B cell (primary cell): ENCODE results near the gene ZNF148. TPM values are rescaled to one million over a fixed set of nuclear protein-coding genes. Genes with fewer than 3 reads are reported as not detected.

ENCODE experiments used
- ATAC-seq: fragments of 200-7000 bp; cut with Tn5 transposase; one replicate; pipeline ENCODE4 v1.10.0; 2021; ENCODE audit warnings: low read depth, mild to moderate bottlenecking, moderate number of reproducible peaks, moderate library complexity
- CTCF ChIA-PET: fragments of 350-600 bp; sonication (Branson Sonifier 250); formaldehyde crosslinking; loops from one replicate; lab custom pipeline; 2021; ENCODE audit warnings: antibody characterized with exemption, inconsistent platforms; lab: Charles Lee
- POLR2A ChIA-PET: fragments of 350-600 bp; sonication (Branson Sonifier 250); formaldehyde crosslinking; loops from one replicate; lab custom pipeline; 2021; ENCODE audit warnings: antibody characterized with exemption; lab: Charles Lee
- DNase-seq: peaks from one replicate; pipeline ENCODE4 v3.0.0; 2013
- H2AFZ ChIP-seq: 2 replicates; pipeline ENCODE4 v1.6.1; 2012; ENCODE audit warnings: mild to moderate bottlenecking, low read depth, low read length; ENCODE audit not compliant: insufficient read depth, poor library complexity, severe bottlenecking
- H3K27ac ChIP-seq, 2 donors: 1 replicate in 1 of 2; 2 replicates in 1 of 2; pipeline ENCODE4 v1.5.1; 2012 to 2013; ENCODE audit warnings: low read length in 2 of 2, mild to moderate bottlenecking in 2 of 2, moderate library complexity in 1 of 2
- H3K27me3 ChIP-seq, 4 experiments: fragments of 200-600 bp in 1 of 4; sonication (generic) in 1 of 4; replicated peaks in 1 of 4; 1 replicate in 2 of 4; 2 replicates in 2 of 4; pipeline versions ENCODE4 v1.6.1 to v1.7.0; 2013 to 2016; ENCODE audit warnings: low read length in 3 of 4, mild to moderate bottlenecking in 2 of 4, mixed read lengths in 1 of 4, moderate library complexity in 1 of 4; ENCODE audit not compliant: insufficient read depth in 4 of 4, control insufficient read depth in 3 of 4; ENCODE audit errors: control extremely low read depth in 1 of 4
- H3K36me3 ChIP-seq, 2 experiments: replicated peaks in 1 of 2; 1 replicate in 1 of 2; 2 replicates in 1 of 2; pipeline versions ENCODE4 v1.6.1 to v1.7.1; 2013; ENCODE audit warnings: low read length in 1 of 2; ENCODE audit not compliant: insufficient read depth in 2 of 2, control insufficient read depth in 1 of 2; ENCODE audit errors: control extremely low read depth in 1 of 2, extremely low read depth in 1 of 2
- H3K4me1 ChIP-seq, 2 donors: fragments of 200-600 bp in 1 of 2; sonication (generic) in 1 of 2; 1 replicate in 1 of 2; 2 replicates in 1 of 2; pipeline versions ENCODE4 v1.5.1 to v1.6.1; 2013 to 2017; ENCODE audit warnings: low read length in 2 of 2; ENCODE audit not compliant: control insufficient read depth in 2 of 2, insufficient read depth in 2 of 2
- H3K4me2 ChIP-seq: replicated peaks from 2 replicates; pipeline ENCODE3; 2012; ENCODE audit warnings: mild to moderate bottlenecking, low read depth, low read length; ENCODE audit not compliant: poor library complexity, severe bottlenecking
- H3K4me3 ChIP-seq, 5 experiments: fragments of 200-600 bp in 1 of 5; sonication (generic) in 1 of 5; 1 replicate in 3 of 5; 2 replicates in 2 of 5; pipeline versions ENCODE4 v1.5.1 to v1.7.0; 2011 to 2016; ENCODE audit warnings: low read length in 4 of 5, mild to moderate bottlenecking in 4 of 5, low read depth in 2 of 5, control low read depth in 1 of 5, moderate library complexity in 1 of 5; ENCODE audit not compliant: insufficient read depth in 1 of 5; ENCODE audit errors: control extremely low read depth in 1 of 5, extremely low read depth in 1 of 5
- H3K79me2 ChIP-seq: fragments of 200-600 bp; sonication (generic); one replicate; pipeline ENCODE4 v1.6.0; 2016; ENCODE audit warnings: low read length; ENCODE audit not compliant: control insufficient read depth, insufficient read depth
- H3K9ac ChIP-seq: fragments of 200-600 bp; sonication (generic); 2 replicates; pipeline ENCODE4 v1.6.1; 2017; ENCODE audit warnings: mild to moderate bottlenecking, low read length, moderate library complexity
- H3K9me3 ChIP-seq, 3 donors: one replicate each; pipeline versions ENCODE4 v1.6.1 to v1.7.1; 2013; ENCODE audit warnings: low read length in 2 of 3; ENCODE audit not compliant: control insufficient read depth in 2 of 3, insufficient read depth in 1 of 3; ENCODE audit errors: control extremely low read depth in 1 of 3
- H4K20me1 ChIP-seq: 2 replicates; pipeline ENCODE4 v1.6.0; 2012; ENCODE audit warnings: mild to moderate bottlenecking, low read length; ENCODE audit not compliant: insufficient read depth, control insufficient read depth, poor library complexity, severe bottlenecking
- H3K27ac Mint-ChIP-seq: one replicate; pipeline ENCODE4 v1.8.0; 2021; ENCODE audit warnings: mixed read lengths
- H3K27me3 Mint-ChIP-seq: one replicate; pipeline ENCODE4 v1.8.0; 2021; ENCODE audit warnings: mixed read lengths
- H3K4me1 Mint-ChIP-seq: one replicate; pipeline ENCODE4 v1.8.0; 2021; ENCODE audit warnings: mixed read lengths
- H3K4me3 Mint-ChIP-seq: one replicate; pipeline ENCODE4 v1.8.0; 2021; ENCODE audit warnings: mixed read lengths
- H3K9me3 Mint-ChIP-seq: one replicate; pipeline ENCODE4 v1.8.0; 2022; ENCODE audit warnings: mixed read lengths; ENCODE audit not compliant: insufficient read depth
- CTCF ChIP-seq: fragments of 200-600 bp; IDR thresholded peaks from one replicate; pipeline ENCODE4 v1.8.0; 2022; ENCODE audit warnings: antibody characterized with exemption, mild to moderate bottlenecking
- EZH2 ChIP-seq: IDR thresholded peaks from 2 replicates; pipeline ENCODE4 v1.6.1; 2012; ENCODE audit warnings: borderline replicate concordance, low read depth, mild to moderate bottlenecking, moderate library complexity, low read length; ENCODE audit not compliant: insufficient read depth, poor library complexity, severe bottlenecking
- WGBS: methylation state at CpG from one replicate; pipeline ENCODE4 v1.1.5; 2013; ENCODE audit warnings: missing lambda C conversion rate; ENCODE audit not compliant: insufficient coverage; 5-methylcytosine and 5-hydroxymethylcytosine counted together
- intact Hi-C: fragments of 100-400 bp; cut with micrococcal nuclease; formaldehyde crosslinking; loops from one replicate; pipeline ENCODE4 v1.10.0; 2022
- polyA plus RNA-seq: library from polyadenylated mRNA; depleted of rRNA; stranded (reverse); fragments of >200 nt; gene quantifications from 2 replicates; pipeline ENCODE4 v1.2.3, GENCODE V29; 2012
- total RNA-seq, 2 donors: library from RNA; stranded (reverse); fragments of 120-200 nt in 1 of 2; gene quantifications; 1 replicate in 1 of 2; 2 replicates in 1 of 2; pipeline versions ENCODE4 v1.2.3 to v1.2.4, GENCODE V29; 2013 to 2022

The ZNF148 gene
- total and polyA plus RNA-seq, 2 donors (not counting 1 experiment from before 2014, with no cell fraction given) = 8.1 to 71.5 TPM

GRCh38 chr3:125374501-125374995, 577 bp downstream of the ZNF148 start:
- Histone ChIP-seq H3K9me3 (no peaks in the 10 kb centered on the region), H3K36me3 (no peaks in the 10 kb centered on the region), H2AFZ (peak overlapping the region; percentile 95), H3K4me3 (peak overlapping the region; percentile 17 to 99 (median 96)), H3K27me3 (no peaks in the 10 kb centered on the region), H4K20me1 (peaks cover 21% of the 10 kb centered on the region), H3K4me2 (peak overlapping the region; percentile 95), H3K79me2 (peaks cover 74% of the 10 kb centered on the region), H3K4me1 (peaks cover 19 to 23% of the 10 kb centered on the region in 2 donors), H3K9ac (peak overlapping the region; percentile 85), H3K27ac (peak overlapping the region; percentile 33 to 97)
- Mint-ChIP-seq H3K9me3 (no peaks in the 10 kb centered on the region), H3K27me3 (no peaks in the 10 kb centered on the region), H3K4me1 (peaks cover 44% of the 10 kb centered on the region), H3K27ac (peak overlapping the region; percentile 87), H3K4me3 (peak overlapping the region; percentile 95)
- ATAC-seq = peak; percentile 11
- no peak for DNase-seq
- ChIA-PET POLR2A (interaction anchor here (0.6 to 1.6 kb wide), 3 partner anchors 17 to 96 kb away, joined by 4 to 7 read pairs (median 4); no protein-coding TSS in a partner anchor), CTCF (interaction anchor here (0.9 to 1.0 kb wide), 2 partner anchors 13 to 17 kb away, joined by 3 to 4 read pairs; no protein-coding TSS in a partner anchor)
- no peak for TF ChIP-seq EZH2
- TF ChIP-seq CTCF = no peak
- WGBS = 0% methylated on average over 21 of the region's 26 CpGs
- intact Hi-C loops = loop anchor here (2.0 to 10.0 kb wide), 6 partner anchors 18 to 1790 kb away; partner anchors contain the start of genes HACD2, HEG1, OSBPL11 and SNX4
